GM23338 (cell line): ENCODE data around the gene PARL. TPM values are rescaled to one million over a fixed set of nuclear protein-coding genes. Genes with fewer than 3 reads are reported as not detected.

Experiments used
- ATAC-seq: fragments of 200-7000 bp; cut with Tn5 transposase; 3 replicates; pipeline ENCODE4 v1.9.1; 2020
- DNase-seq: peaks from one replicate; pipeline ENCODE4 v3.0.0-alpha.2; 2015; ENCODE audit warnings: low spot score
- H2AFZ ChIP-seq: fragments of 200-600 bp; sonication (generic); 2 replicates; pipeline ENCODE4 v1.8.0; 2016; ENCODE audit warnings: antibody characterized with exemption, mild to moderate bottlenecking, moderate library complexity
- H3F3A ChIP-seq: fragments of 200-600 bp; sonication (generic); replicated peaks from 2 replicates; pipeline ENCODE4 v1.8.0; 2017; ENCODE audit warnings: antibody characterized with exemption, mixed run types, low read depth
- H3K27ac ChIP-seq: fragments of 200-600 bp; sonication (generic); 2 replicates; pipeline ENCODE4 v1.6.1; 2016; ENCODE audit warnings: low read depth
- H3K27me3 ChIP-seq: fragments of 200-600 bp; sonication (generic); 2 replicates; pipeline ENCODE4 v1.8.0; 2016; ENCODE audit warnings: mild to moderate bottlenecking, mixed run types, moderate library complexity; ENCODE audit not compliant: insufficient read depth
- H3K36me3 ChIP-seq: fragments of 200-600 bp; sonication (generic); 2 replicates; pipeline ENCODE4 v1.8.0; 2016; ENCODE audit warnings: mild to moderate bottlenecking; ENCODE audit not compliant: insufficient read depth
- H3K4me1 ChIP-seq: fragments of 200-600 bp; sonication (generic); 2 replicates; pipeline ENCODE4 v1.8.0; 2016; ENCODE audit warnings: mild to moderate bottlenecking, moderate library complexity; ENCODE audit not compliant: insufficient read depth
- H3K4me2 ChIP-seq: fragments of 200-600 bp; sonication (generic); 2 replicates; pipeline ENCODE4 v1.7.1; 2017; ENCODE audit warnings: mixed run types
- H3K4me3 ChIP-seq: fragments of 200-600 bp; sonication (generic); 2 replicates; pipeline ENCODE4 v1.6.1; 2016; ENCODE audit warnings: mixed run types
- H3K79me2 ChIP-seq: fragments of 200-600 bp; sonication (generic); replicated peaks from 2 replicates; pipeline ENCODE4 v1.8.0; 2017; ENCODE audit warnings: mild to moderate bottlenecking; ENCODE audit not compliant: insufficient read depth
- H3K9me2 ChIP-seq: fragments of 200-600 bp; sonication (generic); 2 replicates; pipeline ENCODE4 v1.8.0; 2017; ENCODE audit not compliant: insufficient read depth
- H4K20me1 ChIP-seq: fragments of 200-600 bp; sonication (generic); replicated peaks from 2 replicates; pipeline ENCODE4 v1.8.0; 2017; ENCODE audit warnings: mild to moderate bottlenecking; ENCODE audit not compliant: insufficient read depth
- H3K27ac Mint-ChIP-seq: 2 replicates; pipeline ENCODE4 v1.8.0; 2020; ENCODE audit warnings: inconsistent platforms, mild to moderate bottlenecking, moderate library complexity, mixed read lengths
- H3K27me3 Mint-ChIP-seq: 3 replicates; pipeline ENCODE4 v1.8.0; 2022; ENCODE audit warnings: low read depth, mild to moderate bottlenecking, moderate library complexity, mixed read lengths, inconsistent platforms; ENCODE audit not compliant: insufficient read depth, poor library complexity
- H3K36me3 Mint-ChIP-seq: 3 replicates; pipeline ENCODE4 v1.8.0; 2021; ENCODE audit warnings: low read depth, mild to moderate bottlenecking, inconsistent platforms, moderate library complexity, mixed read lengths
- H3K4me1 Mint-ChIP-seq: 3 replicates; pipeline ENCODE4 v1.8.0; 2020; ENCODE audit warnings: mild to moderate bottlenecking, inconsistent platforms, mixed read lengths
- H3K4me3 Mint-ChIP-seq: 3 replicates; pipeline ENCODE4 v1.8.0; 2021; ENCODE audit warnings: moderate library complexity, mild to moderate bottlenecking, inconsistent platforms, mixed read lengths
- H3K9me3 Mint-ChIP-seq: 3 replicates; pipeline ENCODE4 v1.8.0; 2020; ENCODE audit warnings: moderate library complexity, mild to moderate bottlenecking, inconsistent platforms, mixed read lengths
- CREB1 ChIP-seq: fragments of 250-450 bp; sonication (Bioruptor Pico); IDR thresholded peaks from 2 replicates; pipeline ENCODE4 v1.5.0; 2020; ENCODE audit warnings: low read depth, mild to moderate bottlenecking, moderate library complexity
- EZH2phosphoT487 ChIP-seq: fragments of 200-600 bp; sonication (generic); IDR thresholded peaks from one replicate; pipeline ENCODE4 v1.8.1; 2018; ENCODE audit warnings: antibody characterized with exemption; ENCODE audit not compliant: unreplicated experiment
- JUNB ChIP-seq: IDR thresholded peaks from one replicate; pipeline ENCODE4 v1.6.1; 2016; ENCODE audit warnings: antibody characterized with exemption; ENCODE audit not compliant: unreplicated experiment
- NANOG ChIP-seq: IDR thresholded peaks from 2 replicates; pipeline ENCODE4 v1.6.1; 2016; ENCODE audit warnings: antibody characterized with exemption, borderline replicate concordance
- POLR2AphosphoS5 ChIP-seq: IDR thresholded peaks from 2 replicates; pipeline ENCODE4 v1.6.1; 2016; ENCODE audit warnings: antibody characterized with exemption, low read depth
- STAT1 ChIP-seq: IDR thresholded peaks from one replicate; pipeline ENCODE4 v1.6.1; 2016; ENCODE audit warnings: antibody characterized with exemption; ENCODE audit not compliant: unreplicated experiment
- ZNF114 ChIP-seq: fragments of 250-450 bp; sonication (Bioruptor Pico); IDR thresholded peaks from 2 replicates; pipeline ENCODE4 v1.5.0; 2020; ENCODE audit warnings: mild to moderate bottlenecking, moderate library complexity
- ZNF331 ChIP-seq: fragments of 250-450 bp; sonication (Bioruptor Pico); IDR thresholded peaks from 2 replicates; pipeline ENCODE4 v1.5.0; 2020; ENCODE audit warnings: low read depth, mild to moderate bottlenecking, moderate library complexity
- polyA plus RNA-seq: library from polyadenylated mRNA; unstranded; fragments of >200 nt; fragmentation: Nextera tagmentation; extraction: Ambion mirVana; gene quantifications from 2 replicates; pipeline ENCODE4 v1.2.1, GENCODE V29; 2016
- total RNA-seq: library from RNA; depleted of rRNA; stranded (reverse); fragments of >200 nt; shearing (Covaris generic); gene quantifications from 2 replicates; pipeline ENCODE4 v1.2.3, GENCODE V29; 2014
- TF ChIP-seq, protein P1 (sequence below), 2 experiments: fragments of 200-600 bp in 1 of 2; sonication (generic) in 1 of 2; conservative IDR thresholded peaks; 2 replicates each; pipeline versions ENCODE4 v1.5.1 to v1.6.1; 2016 to 2017; ENCODE audit warnings: antibody characterized with exemption in 2 of 2, low read depth in 2 of 2, mild to moderate bottlenecking in 2 of 2, moderate library complexity in 1 of 2
- TF ChIP-seq, protein P2 (sequence below): IDR thresholded peaks from one replicate; pipeline ENCODE4 v1.6.1; 2018; ENCODE audit warnings: antibody characterized with exemption; ENCODE audit not compliant: unreplicated experiment
- TF ChIP-seq, protein P3 (sequence below): IDR thresholded peaks from 2 replicates; pipeline ENCODE4 v1.6.1; 2016; ENCODE audit warnings: antibody characterized with exemption

PARL gene
- total and polyA plus RNA-seq, 2 experiments from 2014 or later = 67.5 to 78.7 TPM

DNA sequence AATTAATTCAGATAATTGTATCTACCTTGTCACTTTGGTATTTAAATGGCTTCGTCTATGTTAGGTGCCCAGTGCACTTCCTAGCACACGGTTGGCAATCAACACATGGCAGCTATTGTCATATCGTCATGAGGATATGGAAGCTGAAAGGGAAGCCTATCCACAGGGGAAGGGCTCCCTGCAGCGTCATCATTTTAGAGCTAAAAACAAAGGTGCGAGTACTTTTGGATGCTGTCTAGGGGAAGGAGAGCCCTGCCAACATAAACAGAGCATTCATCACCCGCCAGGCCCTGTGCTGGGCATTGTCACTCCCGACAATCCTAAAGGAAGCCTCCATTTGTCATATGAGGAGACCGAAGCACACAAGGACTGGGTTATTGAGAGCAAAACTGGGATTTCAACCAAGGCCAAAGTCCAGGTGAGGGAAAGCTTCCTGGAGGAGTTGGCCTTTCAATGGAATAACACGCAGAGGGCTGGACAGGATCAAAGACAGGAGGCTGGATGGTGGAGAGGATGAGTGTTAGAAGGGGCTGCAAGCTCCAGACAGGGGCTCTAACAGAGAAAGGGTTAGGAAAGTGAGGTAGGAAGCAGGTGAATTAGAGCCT lies 8.0 kb upstream of the PARL start (continued):
- TF ChIP-seq, protein P1, sequence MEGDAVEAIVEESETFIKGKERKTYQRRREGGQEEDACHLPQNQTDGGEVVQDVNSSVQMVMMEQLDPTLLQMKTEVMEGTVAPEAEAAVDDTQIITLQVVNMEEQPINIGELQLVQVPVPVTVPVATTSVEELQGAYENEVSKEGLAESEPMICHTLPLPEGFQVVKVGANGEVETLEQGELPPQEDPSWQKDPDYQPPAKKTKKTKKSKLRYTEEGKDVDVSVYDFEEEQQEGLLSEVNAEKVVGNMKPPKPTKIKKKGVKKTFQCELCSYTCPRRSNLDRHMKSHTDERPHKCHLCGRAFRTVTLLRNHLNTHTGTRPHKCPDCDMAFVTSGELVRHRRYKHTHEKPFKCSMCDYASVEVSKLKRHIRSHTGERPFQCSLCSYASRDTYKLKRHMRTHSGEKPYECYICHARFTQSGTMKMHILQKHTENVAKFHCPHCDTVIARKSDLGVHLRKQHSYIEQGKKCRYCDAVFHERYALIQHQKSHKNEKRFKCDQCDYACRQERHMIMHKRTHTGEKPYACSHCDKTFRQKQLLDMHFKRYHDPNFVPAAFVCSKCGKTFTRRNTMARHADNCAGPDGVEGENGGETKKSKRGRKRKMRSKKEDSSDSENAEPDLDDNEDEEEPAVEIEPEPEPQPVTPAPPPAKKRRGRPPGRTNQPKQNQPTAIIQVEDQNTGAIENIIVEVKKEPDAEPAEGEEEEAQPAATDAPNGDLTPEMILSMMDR (conservative IDR thresholded peaks at IDR 0.05; ENCODE audit: low read depth in 2 of 2) = no peak

DNA sequence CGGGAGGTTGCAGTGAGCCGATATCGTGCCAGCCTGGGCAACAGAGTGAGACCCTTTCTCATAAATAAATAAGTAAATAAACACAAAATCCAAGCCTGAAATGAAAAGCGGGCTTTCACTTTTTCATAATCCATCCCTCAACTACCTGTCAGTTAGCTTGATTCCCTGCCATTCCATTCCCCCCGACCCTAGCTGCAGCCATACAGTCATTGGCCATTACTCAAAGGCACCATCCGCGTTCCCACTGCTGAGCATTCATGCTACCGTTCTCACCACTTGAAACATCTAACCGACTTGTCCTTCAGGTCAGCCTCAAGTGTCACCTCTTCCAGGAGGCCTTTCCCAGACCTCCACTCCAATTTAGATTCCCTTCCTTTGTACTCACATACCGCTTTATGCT lies 1.1 kb upstream of the PARL start:
- Histone ChIP-seq H3K79me2 (peaks cover 37% of the 10 kb centered on the region), H3K4me1 (peaks cover 13% of the 10 kb centered on the region), H2AFZ (no peak overlapping the region), H3K36me3 (no peaks in the 10 kb centered on the region), H3K27ac (no peak overlapping the region), H3K9me2 (no peaks in the 10 kb centered on the region), H3K4me3 (no peak overlapping the region), H4K20me1 (peaks cover 9% of the 10 kb centered on the region), H3K4me2 (no peak overlapping the region), H3F3A (0 out of 2 replicates have a peak, but pooled peaks cover 4% of the 10 kb centered on the region), H3K27me3 (no peaks in the 10 kb centered on the region)
- Mint-ChIP-seq H3K27ac (no peak overlapping the region), H3K27me3 (peaks cover 12% of the 10 kb centered on the region), H3K9me3 (no peaks in the 10 kb centered on the region), H3K4me1 (peaks cover 12% of the 10 kb centered on the region), H3K36me3 (no peaks in the 10 kb centered on the region), H3K4me3 (peak overlapping the region; percentile 40)
- TF ChIP-seq, protein P2, sequence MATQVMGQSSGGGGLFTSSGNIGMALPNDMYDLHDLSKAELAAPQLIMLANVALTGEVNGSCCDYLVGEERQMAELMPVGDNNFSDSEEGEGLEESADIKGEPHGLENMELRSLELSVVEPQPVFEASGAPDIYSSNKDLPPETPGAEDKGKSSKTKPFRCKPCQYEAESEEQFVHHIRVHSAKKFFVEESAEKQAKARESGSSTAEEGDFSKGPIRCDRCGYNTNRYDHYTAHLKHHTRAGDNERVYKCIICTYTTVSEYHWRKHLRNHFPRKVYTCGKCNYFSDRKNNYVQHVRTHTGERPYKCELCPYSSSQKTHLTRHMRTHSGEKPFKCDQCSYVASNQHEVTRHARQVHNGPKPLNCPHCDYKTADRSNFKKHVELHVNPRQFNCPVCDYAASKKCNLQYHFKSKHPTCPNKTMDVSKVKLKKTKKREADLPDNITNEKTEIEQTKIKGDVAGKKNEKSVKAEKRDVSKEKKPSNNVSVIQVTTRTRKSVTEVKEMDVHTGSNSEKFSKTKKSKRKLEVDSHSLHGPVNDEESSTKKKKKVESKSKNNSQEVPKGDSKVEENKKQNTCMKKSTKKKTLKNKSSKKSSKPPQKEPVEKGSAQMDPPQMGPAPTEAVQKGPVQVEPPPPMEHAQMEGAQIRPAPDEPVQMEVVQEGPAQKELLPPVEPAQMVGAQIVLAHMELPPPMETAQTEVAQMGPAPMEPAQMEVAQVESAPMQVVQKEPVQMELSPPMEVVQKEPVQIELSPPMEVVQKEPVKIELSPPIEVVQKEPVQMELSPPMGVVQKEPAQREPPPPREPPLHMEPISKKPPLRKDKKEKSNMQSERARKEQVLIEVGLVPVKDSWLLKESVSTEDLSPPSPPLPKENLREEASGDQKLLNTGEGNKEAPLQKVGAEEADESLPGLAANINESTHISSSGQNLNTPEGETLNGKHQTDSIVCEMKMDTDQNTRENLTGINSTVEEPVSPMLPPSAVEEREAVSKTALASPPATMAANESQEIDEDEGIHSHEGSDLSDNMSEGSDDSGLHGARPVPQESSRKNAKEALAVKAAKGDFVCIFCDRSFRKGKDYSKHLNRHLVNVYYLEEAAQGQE = no peak
- TF ChIP-seq EZH2phosphoT487 (no peak), STAT1 (no peak), JUNB (no peak)
- no peak for DNase-seq
- no peak for ATAC-seq

DNA sequence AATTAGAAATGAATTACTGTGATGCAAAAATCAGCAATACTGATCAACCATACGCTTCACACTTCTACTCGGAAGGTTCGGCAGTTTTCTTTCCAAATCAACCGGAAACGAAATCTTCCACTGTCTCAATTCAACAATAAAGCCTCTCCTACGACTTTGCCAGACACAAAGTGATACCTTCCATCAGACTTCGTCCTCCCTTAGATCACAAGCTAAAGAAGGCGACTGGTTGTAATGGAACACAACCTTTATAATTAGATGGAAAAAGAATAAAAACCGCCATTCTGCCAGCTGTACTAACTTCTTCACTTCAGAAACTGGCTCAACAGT lies 618 bp downstream of the PARL start:
- Histone ChIP-seq H3K27me3 (no peaks in the 10 kb centered on the region), H3K27ac (peak overlapping the region; percentile 86; the same call in 1 of the 2 replicates), H3K4me2 (peak overlapping the region; percentile 100), H3K79me2 (peaks cover 54% of the 10 kb centered on the region), H3K9me2 (no peaks in the 10 kb centered on the region), H2AFZ (peak overlapping the region; percentile 92), H3F3A (0 out of 2 replicates have a peak, but pooled peaks cover 4% of the 10 kb centered on the region), H3K4me1 (peaks cover 18% of the 10 kb centered on the region), H3K36me3 (no peaks in the 10 kb centered on the region), H3K4me3 (peak overlapping the region; percentile 100), H4K20me1 (peaks cover 18% of the 10 kb centered on the region)
- H3K36me3 Mint-ChIP-seq = no peaks in the 10 kb centered on the region
- peaks cover 7% of the 10 kb centered on the region for H3K27me3 Mint-ChIP-seq
- H3K9me3 Mint-ChIP-seq = no peaks in the 10 kb centered on the region
- H3K4me1 Mint-ChIP-seq = peaks cover 14% of the 10 kb centered on the region
- peak overlapping the region; percentile 88 for H3K27ac Mint-ChIP-seq
- peak overlapping the region; percentile 97 for H3K4me3 Mint-ChIP-seq
- ATAC-seq (no peak), DNase-seq (no peak)
- TF ChIP-seq, protein P3, sequence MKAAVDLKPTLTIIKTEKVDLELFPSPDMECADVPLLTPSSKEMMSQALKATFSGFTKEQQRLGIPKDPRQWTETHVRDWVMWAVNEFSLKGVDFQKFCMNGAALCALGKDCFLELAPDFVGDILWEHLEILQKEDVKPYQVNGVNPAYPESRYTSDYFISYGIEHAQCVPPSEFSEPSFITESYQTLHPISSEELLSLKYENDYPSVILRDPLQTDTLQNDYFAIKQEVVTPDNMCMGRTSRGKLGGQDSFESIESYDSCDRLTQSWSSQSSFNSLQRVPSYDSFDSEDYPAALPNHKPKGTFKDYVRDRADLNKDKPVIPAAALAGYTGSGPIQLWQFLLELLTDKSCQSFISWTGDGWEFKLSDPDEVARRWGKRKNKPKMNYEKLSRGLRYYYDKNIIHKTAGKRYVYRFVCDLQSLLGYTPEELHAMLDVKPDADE = no peak
- TF ChIP-seq CREB1 = no peak
- TF ChIP-seq POLR2AphosphoS5 = no peak
- no peak for TF ChIP-seq EZH2phosphoT487
- no peak for TF ChIP-seq ZNF331
- TF ChIP-seq STAT1 = no peak
- TF ChIP-seq, protein P2 = no peak
- TF ChIP-seq NANOG = no peak
- no peak for TF ChIP-seq ZNF114 (CRISPR knock-in tag)
